HTERT RPE-1 (cell line): Measurements from ENCODE around the gene ASCL3.
"Not testable (repeated sequence)": the region's sequence is repeated elsewhere in the genome, so short reads cannot be mapped to it uniquely, and the experiment has no call there.

Experiments used
- in situ Hi-C: fragments of 300-500 bp; cut with MboI; formaldehyde crosslinking; loops from 4 replicates; pipeline ENCODE4 v1.14.3; 2020; ENCODE audit warnings: low sequenced_read_pairs

Gene ASCL3

DNA sequence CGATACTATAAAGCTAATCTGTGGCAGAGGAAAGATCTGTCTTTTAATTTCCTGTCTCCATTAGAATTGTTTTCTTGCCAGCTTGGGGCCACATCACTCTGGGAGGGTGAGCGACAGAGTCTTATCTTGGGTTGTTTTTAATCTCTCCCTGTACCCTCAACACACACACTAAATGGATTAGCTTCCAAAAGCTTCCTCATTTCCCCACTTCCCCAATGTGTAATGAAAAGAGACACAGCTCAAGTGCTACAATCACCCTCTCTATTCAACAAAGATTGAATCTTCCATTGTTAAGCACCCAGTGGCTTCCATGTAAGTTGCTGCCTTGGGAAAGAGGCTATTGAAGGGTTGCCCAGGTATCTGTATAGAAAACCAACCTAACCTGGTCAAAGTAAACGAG is 6.1 kb upstream of the ASCL3 start:
- in situ Hi-C loops: no loop called here

GRCh38 chr11:8947230-8947943 is 4.6 kb upstream of the ASCL3 start:
- in situ Hi-C loops: no loop called here

GRCh38 chr11:8941341-8942103 is 1.3 kb downstream of the ASCL3 start:
- in situ Hi-C loops: no loop called here

GRCh38 chr11:8937659-8938058 is 5.2 kb downstream of the ASCL3 start:
- in situ Hi-C loops: no loop called here

GRCh38 chr11:8937159-8937558 is 5.7 kb downstream of the ASCL3 start:
- in situ Hi-C loops: no loop called here

DNA sequence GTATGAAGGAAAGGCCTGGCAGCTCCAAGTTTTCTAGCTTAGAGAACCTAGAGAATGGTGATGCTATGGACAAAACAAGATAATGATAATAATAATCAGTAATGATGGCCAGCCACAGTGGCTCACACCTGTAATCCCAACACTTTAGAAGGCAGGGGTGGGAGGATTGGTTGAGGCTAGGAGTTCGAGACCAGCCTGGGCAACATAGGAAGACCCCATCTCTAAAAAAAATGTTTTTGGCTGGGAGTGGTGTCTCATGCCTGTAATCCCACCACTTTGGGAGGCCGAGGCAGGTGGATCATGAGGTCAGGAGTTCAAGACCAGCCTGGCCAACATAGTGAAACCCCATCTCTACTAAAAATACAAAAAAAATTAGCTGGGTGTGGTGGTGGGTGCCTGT is 7.0 kb downstream of the ASCL3 start:
- in situ Hi-C loops: not testable (repeated sequence)

- in situ Hi-C loops: no loop called here
Measured at GRCh38 chr11:8934742-8935488, 7.9 kb downstream of the ASCL3 start.

- in situ Hi-C loops: no loop called here
Measured at GRCh38 chr11:8933931-8934330, 8.9 kb downstream of the ASCL3 start.

DNA sequence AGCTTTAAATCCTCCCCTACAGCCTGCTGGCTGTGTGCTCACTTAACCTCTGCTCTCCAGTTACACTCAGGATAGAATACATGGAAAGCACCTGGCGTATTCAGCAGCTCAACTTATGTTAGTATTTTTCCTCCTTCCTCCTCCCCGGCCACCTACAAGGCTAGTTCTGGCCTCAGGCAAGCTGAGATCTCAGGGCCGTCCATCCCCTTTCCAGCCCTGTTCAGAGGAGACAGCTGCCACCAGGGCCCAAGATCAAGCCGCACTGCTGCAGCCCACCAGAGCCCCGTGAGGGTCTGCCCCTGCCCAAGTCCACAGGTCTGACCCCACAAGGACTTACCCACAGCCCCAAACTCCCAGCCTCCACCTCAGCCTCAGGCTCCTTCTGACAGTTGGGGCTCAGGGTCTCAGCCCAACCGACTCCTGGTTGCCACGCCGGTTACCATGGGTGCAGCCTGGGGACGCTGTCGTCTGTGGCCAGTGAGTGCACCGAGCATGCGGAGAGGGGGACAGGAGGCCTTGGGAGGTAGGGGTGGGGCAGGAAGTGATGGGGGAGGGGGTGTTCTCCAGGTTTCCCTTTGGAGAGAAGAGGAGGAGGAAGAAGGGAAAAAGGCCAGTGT is 10.1 kb downstream of the ASCL3 start, which contains the start of gene C11orf16:
Gene C11orf16, minus strand, starts transcription at position 384 of the 617 bp plus-strand sequence. CDS start 639 bp downstream, outside the sequence.
- in situ Hi-C loops: no loop called here

- in situ Hi-C loops: no loop called here
Measured at GRCh38 chr11:8930456-8931175, 12.2 kb downstream of the ASCL3 start.

DNA sequence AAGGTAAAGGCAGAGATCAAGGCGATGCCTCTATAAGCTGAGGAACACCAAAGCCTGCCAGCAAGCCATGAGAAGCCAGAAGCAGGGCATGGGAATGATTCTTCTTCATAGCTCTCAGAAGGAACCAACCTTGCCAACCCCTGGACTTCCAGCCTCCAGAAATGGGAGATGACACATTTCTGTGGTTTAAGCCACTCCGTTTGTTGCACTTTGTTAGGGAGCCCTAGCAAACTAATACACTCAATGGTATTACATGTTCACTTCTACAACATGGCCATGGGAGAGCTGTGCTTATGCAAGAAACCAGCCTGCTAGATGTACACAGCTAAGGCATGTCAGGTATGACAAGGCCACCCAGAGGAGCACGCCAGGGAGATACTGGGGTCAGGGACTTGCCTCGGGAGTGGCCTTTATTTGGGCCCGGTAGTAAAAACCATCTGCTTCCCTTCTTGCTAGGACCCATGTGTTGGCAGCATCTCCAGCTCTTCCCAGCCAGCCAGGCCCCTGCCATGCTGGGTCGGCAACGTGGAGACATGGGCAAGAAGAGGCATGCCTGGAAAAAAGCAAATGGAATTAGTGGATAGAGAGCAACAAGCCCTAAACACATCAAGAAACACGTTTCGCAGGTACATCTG is 13.7 kb downstream of the ASCL3 start:
- in situ Hi-C loops: no loop called here

DNA sequence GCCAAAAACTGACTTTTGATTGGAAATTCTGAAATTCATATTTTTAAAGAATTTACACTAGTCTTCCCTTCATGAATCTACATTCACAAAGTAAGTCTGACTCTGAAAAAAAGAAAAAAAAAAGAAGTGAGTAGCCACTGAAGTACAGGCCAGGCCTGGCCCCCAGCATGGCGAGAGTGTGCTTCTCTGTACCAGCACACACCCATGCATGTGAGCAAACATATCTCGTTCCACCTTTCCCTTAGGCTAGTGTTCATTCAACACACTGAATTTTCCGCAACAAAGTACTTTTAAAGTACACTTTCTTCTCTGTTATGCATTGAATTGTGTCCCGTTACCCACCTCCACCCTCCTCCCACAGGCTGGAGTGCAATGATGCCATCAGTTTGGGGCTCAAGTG is 14.6 kb downstream of the ASCL3 start:
- in situ Hi-C loops: no loop called here

- in situ Hi-C loops: no loop called here
Measured at GRCh38 chr11:8927233-8927632, 15.6 kb downstream of the ASCL3 start.

GRCh38 chr11:8926236-8926635 is 16.6 kb downstream of the ASCL3 start:
- in situ Hi-C loops: no loop called here

GRCh38 chr11:8925711-8926110 is 17.1 kb downstream of the ASCL3 start:
- in situ Hi-C loops: no loop called here

DNA sequence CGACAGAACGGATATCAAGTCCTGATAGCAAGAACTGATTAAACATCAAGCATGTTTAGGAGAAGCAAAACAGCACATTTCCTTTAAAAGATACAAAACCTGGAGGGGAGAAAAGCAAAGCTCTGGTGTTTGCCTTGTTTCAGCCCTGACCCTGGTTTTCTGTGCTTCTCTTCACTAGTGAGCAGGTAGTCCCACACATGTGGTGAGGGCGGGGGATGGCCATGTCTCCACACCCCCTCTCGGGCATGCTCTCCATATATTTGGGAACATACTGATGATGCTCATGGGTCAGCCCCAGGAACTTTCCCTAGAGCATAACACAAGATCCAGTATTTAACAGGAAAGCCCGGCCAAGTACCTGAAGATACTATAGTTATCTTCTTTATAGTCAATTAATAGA is 20.1 kb downstream of the ASCL3 start:
- in situ Hi-C loops: no loop called here

DNA sequence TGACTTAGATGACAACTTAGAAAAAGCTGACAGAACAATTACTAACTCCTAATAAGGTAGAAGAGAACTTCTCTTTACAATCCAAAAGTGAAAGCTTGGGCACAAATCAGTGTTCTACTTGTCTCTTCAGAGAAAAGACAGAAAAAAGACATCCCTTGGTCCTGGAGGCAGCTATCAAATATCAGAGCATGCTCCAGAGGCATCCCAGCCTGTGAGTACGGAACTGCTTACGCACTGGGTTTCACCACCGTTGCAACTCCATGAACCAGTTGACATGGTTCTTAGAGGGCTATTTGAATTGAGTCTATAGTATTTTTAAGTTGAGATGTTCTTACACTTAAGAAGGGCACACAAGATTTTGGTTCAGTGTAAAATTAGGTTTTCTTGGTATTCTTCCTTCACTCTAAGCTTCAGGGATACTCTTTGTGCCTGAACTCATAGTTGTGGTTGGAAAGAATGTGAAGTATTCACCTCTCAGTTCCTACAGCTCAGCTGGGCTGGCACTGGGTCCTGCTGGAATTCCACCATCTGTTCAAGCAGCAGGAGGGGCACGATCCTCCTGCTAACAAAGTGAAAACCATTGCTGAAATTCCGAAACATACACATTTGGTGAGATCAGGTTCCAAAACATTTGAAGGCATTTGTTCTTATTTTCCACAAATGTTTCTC is 25.5 kb downstream of the ASCL3 start:
- in situ Hi-C loops: no loop called here

DNA sequence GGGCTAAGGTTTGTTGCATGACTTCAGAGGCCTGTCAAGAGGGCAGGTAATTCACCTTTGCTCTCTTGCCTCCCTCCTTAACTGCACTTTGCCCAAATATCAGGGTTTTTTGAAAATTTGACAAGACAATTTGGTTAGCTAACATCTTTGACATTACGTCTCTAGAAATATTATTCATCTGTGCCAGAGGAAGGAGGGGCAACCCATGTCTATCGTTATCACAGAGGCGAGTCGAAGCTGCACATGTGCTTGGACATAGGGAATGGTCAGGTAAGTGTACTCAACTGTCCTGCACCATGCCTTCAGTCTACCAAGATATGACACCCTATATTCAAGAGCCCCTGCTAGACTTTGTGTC is 28.2 kb downstream of the ASCL3 start:
- in situ Hi-C loops: no loop called here

DNA sequence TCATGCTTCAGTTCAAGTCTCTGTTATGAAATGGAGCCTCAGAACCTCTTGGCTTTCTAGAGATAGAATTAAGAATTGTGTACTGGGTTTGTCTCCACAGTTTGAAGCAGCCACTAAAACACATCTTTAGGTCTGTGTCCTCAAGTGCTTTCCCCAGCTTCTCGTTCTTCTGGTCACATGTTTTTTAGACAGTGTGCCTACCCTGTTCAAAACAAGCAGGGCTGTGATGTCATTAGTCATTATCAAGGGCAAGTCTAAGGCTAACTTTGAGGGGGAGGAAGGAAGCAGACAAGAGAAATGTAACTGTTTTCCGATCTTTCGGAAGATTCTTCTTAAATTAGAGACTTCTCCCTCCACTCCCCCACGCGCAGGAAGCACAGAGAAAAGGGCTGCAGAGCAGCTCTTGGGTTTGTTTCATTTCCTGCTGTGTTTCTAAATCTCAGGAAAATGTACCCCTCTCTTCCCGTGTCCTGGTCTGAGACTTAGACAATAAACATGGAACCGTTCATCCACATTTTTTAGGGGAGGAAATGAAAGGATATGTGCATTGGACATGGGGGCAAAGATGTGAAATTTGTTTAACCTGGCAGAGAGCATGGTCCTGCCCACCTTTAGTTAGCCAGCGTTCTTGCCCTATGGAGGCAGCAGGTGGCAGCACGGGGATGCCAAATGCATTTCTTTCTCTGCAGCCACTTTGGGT is 28.7 kb downstream of the ASCL3 start:
- in situ Hi-C loops: no loop called here
